Suprapubic skin (tissue), 4 donors: Measurements from ENCODE around the gene KCNK6. TPM values are rescaled to one million over a fixed set of nuclear protein-coding genes. Genes with fewer than 3 reads are reported as not detected.

Source experiments
- DNase-seq, 2 donors: peaks; one replicate each; pipeline ENCODE4 v3.0.0-alpha.2; 2019; ENCODE audit warnings: low spot score in 2 of 2
- H3K27ac ChIP-seq: fragments of 200-600 bp; sonication (generic); one replicate; pipeline ENCODE4 v1.5.1; 2019
- H3K27me3 ChIP-seq: fragments of 200-600 bp; sonication (generic); one replicate; pipeline ENCODE4 v1.5.1; 2019
- H3K36me3 ChIP-seq: fragments of 200-600 bp; sonication (generic); one replicate; pipeline ENCODE4 v1.5.1; 2019
- H3K4me1 ChIP-seq: fragments of 200-600 bp; sonication (generic); one replicate; pipeline ENCODE4 v1.5.1; 2019
- H3K4me3 ChIP-seq: fragments of 200-600 bp; sonication (generic); one replicate; pipeline ENCODE4 v1.5.1; 2019; ENCODE audit warnings: mild to moderate bottlenecking
- H3K9me3 ChIP-seq: fragments of 200-600 bp; sonication (generic); one replicate; pipeline ENCODE4 v1.5.1; 2019
- CTCF ChIP-seq, 2 donors: fragments of 200-600 bp in 1 of 2; fragments of 450-650 bp in 1 of 2; sonication (generic) in 1 of 2; IDR thresholded peaks; one replicate each; pipeline ENCODE4 v1.5.1; 2016 to 2019; ENCODE audit warnings: antibody characterized with exemption in 2 of 2, mild to moderate bottlenecking in 1 of 2, moderate library complexity in 1 of 2
- EP300 ChIP-seq: sonication (generic); formaldehyde crosslinking; IDR thresholded peaks from one replicate; pipeline ENCODE4 v1.6.1; 2017; ENCODE audit warnings: antibody characterized with exemption
- POLR2A ChIP-seq, 2 donors: fragments of 450-650 bp; IDR thresholded peaks; one replicate each; pipeline ENCODE4 v1.6.1; 2017; ENCODE audit warnings: antibody characterized with exemption in 2 of 2, mild to moderate bottlenecking in 2 of 2, moderate library complexity in 2 of 2
- POLR2AphosphoS5 ChIP-seq, 3 donors: sonication (generic); formaldehyde crosslinking; IDR thresholded peaks; one replicate each; pipeline ENCODE4 v1.6.1; 2017; ENCODE audit warnings: antibody characterized with exemption in 3 of 3
- WGBS: methylation state at CpG from one replicate; pipeline ENCODE4 v1.1.5; 2018; 5-methylcytosine and 5-hydroxymethylcytosine counted together
- total RNA-seq, 4 donors: library from RNA; depleted of rRNA; stranded (reverse); fragments of >200 nt; gene quantifications; one replicate each; pipeline ENCODE4 v1.1.0, GENCODE V29; 2016

The KCNK6 gene
- total RNA-seq, 4 donors from 2014 or later = 18.6 to 27.4 (median 22.8) TPM

GRCh38 chr19:38288123-38288855, 31.4 kb upstream of the KCNK6 start:
- H3K27ac ChIP-seq = peak overlapping the region; percentile 2
- H3K4me1 ChIP-seq = peaks cover 51% of the 10 kb centered on the region
- TF ChIP-seq POLR2A (IDR thresholded peaks at IDR 0.05) = no peak
- H3K9me3 ChIP-seq = no peaks in the 10 kb centered on the region
- peaks cover 31% of the 10 kb centered on the region for H3K36me3 ChIP-seq
- H3K27me3 ChIP-seq = no peaks in the 10 kb centered on the region
- 87% methylated on average over 7 of the region's 16 CpGs for WGBS
- no peak for DNase-seq
- H3K4me3 ChIP-seq = no peak overlapping the region

- no peak for DNase-seq
- WGBS = 94% methylated on average over 10 of the region's 15 CpGs
- Histone ChIP-seq H3K27me3 (no peaks in the 10 kb centered on the region), H3K9me3 (no peaks in the 10 kb centered on the region), H3K4me3 (no peak overlapping the region), H3K36me3 (peaks cover 28% of the 10 kb centered on the region), H3K4me1 (peaks cover 55% of the 10 kb centered on the region), H3K27ac (peak overlapping the region; percentile 91)
- TF ChIP-seq EP300 (no peak), CTCF (IDR thresholded peaks at IDR 0.05) (no peak), POLR2AphosphoS5 (IDR thresholded peaks at IDR 0.05) (no peak), POLR2A (IDR thresholded peaks at IDR 0.05) (no peak)
Observed at GRCh38 chr19:38289955-38290354, 29.7 kb upstream of the KCNK6 start.

- H3K9me3 ChIP-seq = no peaks in the 10 kb centered on the region
- no peak overlapping the region for H3K4me3 ChIP-seq
- no peak for TF ChIP-seq CTCF (IDR thresholded peaks at IDR 0.05)
- TF ChIP-seq POLR2AphosphoS5 (IDR thresholded peaks at IDR 0.05) = peak in 2 of 3 donors; percentile 74 to 87
- no peaks in the 10 kb centered on the region for H3K27me3 ChIP-seq
- peaks cover 57% of the 10 kb centered on the region for H3K4me1 ChIP-seq
- WGBS = 52% methylated on average over 13 of the region's 13 CpGs
- peaks cover 28% of the 10 kb centered on the region for H3K36me3 ChIP-seq
- H3K27ac ChIP-seq = peak overlapping the region; percentile 91
- no peak for DNase-seq
Observed at GRCh38 chr19:38290631-38291147, 29.0 kb upstream of the KCNK6 start.

- H3K4me3 ChIP-seq = no peak overlapping the region
- H3K9me3 ChIP-seq = no peaks in the 10 kb centered on the region
- H3K36me3 ChIP-seq = peaks cover 23% of the 10 kb centered on the region
- peaks cover 59% of the 10 kb centered on the region for H3K4me1 ChIP-seq
- H3K27ac ChIP-seq = peak overlapping the region; percentile 91
- TF ChIP-seq CTCF (IDR thresholded peaks at IDR 0.05) = no peak
- TF ChIP-seq POLR2AphosphoS5 (IDR thresholded peaks at IDR 0.05) = no peak
- TF ChIP-seq POLR2A (IDR thresholded peaks at IDR 0.05) = no peak
- no peak for TF ChIP-seq EP300
- no peak for DNase-seq
- H3K27me3 ChIP-seq = no peaks in the 10 kb centered on the region
- 73% methylated on average over 14 of the region's 15 CpGs for whole genome bisulfite sequencing
Observed at GRCh38 chr19:38291855-38292254, 27.8 kb upstream of the KCNK6 start.

- no peak for TF ChIP-seq EP300
- no peak overlapping the region for H3K4me3 ChIP-seq
- WGBS = 78% methylated on average over 7 of the region's 9 CpGs
- H3K4me1 ChIP-seq = peaks cover 63% of the 10 kb centered on the region
- no peak for DNase-seq
- H3K9me3 ChIP-seq = no peaks in the 10 kb centered on the region
- H3K36me3 ChIP-seq = peaks cover 16% of the 10 kb centered on the region
- H3K27ac ChIP-seq = peak overlapping the region; percentile 20
- H3K27me3 ChIP-seq = no peaks in the 10 kb centered on the region
Observed at GRCh38 chr19:38293281-38293680, 26.4 kb upstream of the KCNK6 start.

- no peak for DNase-seq
- WGBS = 49% methylated on average over 8 of the region's 8 CpGs
- Histone ChIP-seq H3K36me3 (peaks cover 9% of the 10 kb centered on the region), H3K27me3 (no peaks in the 10 kb centered on the region), H3K9me3 (no peaks in the 10 kb centered on the region), H3K4me3 (no peak overlapping the region), H3K4me1 (peaks cover 63% of the 10 kb centered on the region), H3K27ac (no peak overlapping the region)
- TF ChIP-seq POLR2A (IDR thresholded peaks at IDR 0.05) = no peak
- no peak for TF ChIP-seq CTCF (IDR thresholded peaks at IDR 0.05)
- TF ChIP-seq EP300 = no peak
- TF ChIP-seq POLR2AphosphoS5 (IDR thresholded peaks at IDR 0.05) = no peak
Observed at GRCh38 chr19:38294090-38294489, 25.6 kb upstream of the KCNK6 start.
